Activated CD8-positive, alpha-beta memory T cell treated with anti-CD3 and anti-CD28 coated beads, Interleukin-2, amount 50 U/mL, for 1 hour (primary cell): ENCODE data around the gene C1orf159.
A peak's percentile ranks its signal among the peaks of the same experiment; 100 is the strongest.

Experiments used
- DNase-seq: peaks from one replicate; pipeline ENCODE4 v3.0.0-alpha.2; 2020; ENCODE audit errors: extremely low read depth

The C1orf159 gene

DNA sequence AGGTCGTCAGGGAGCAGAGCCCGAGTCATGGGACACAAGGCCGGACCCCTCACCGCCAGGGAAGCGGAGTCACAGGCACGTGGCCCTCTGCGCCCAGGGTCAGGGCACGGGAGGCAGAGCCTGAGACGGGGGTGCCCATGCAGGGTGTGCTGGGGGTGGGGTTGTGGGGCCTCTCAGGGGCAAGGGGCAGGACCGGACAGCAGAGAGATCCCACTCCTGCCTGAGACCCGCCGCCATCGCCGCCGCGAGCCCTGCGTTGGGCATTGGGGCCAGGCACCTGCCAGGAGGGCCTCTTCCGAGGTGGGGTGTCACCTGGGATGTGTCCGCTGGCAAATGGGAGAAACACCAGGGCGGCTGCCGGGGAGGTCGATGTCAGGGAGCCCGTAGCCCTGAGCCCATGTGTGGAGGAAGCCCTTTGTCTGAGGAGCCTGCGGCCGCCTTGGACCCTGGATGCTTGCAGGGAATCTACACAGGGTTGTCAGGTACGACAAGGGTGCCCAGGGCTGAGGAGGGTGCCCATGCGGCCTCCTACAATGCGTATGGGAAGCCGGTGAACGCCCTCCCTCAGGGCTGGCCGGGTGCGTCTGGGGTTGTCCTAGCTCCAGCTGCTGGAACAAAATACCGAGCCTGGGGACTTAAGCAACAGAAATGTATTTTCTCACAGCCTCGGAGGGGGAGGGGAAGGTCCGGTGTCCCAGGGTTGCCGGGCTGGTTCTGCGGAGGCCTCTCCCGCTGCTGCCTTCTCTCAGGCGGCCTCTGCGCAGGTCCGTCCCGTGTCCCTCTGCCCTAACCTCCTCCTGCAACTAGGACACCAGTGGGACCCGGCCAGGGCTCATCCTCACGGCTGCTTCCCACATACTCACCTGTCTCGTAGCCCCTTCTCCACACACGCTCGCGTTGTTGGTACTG is 16.4 kb upstream of the C1orf159 start:
- DNase-seq: no peak

DNA sequence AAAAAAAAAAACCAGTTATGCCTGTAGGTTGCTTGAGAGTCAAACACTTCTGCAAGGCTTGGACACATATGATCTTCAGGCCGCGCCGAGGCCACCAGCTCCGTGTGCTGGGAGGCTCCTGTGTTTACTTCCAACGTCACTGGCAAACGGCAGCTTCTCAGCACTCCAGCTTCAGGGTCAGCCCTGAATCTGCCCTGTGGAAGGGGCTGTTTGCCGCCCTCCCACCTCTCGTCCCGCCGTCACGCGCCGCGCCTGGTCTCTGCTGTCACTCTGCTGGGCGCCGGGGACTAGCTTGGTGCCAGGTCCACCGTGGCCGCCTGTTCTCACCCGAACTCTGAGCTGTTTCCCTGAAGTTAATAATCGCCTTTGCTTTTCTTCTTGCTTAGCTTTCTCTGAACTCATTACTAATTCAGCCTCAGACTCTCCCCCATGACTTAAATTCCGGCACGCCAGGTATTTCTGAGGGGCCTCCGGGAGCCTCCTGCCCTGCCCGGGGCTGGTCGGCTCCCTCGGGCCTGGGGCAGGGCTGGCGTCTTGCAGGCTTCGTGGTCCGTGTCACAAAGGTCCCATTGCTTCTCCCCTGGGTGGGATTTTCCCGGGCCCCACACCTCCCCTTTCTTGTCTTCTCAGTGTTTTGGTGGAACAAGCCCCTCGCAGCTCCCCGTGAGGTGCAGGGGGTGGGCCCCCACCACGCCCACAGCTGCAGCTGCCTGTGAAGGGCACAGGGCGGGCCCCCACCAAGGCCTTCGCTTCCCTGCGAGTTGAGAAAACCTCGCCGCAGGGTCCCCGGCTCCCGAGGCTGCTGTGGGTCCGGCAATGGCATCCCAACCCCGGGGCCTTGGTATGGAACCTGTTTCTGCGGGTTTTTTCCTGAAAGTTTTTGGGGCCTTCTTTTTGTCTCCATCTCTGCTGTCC is 14.6 kb upstream of the C1orf159 start:
- no peak for DNase-seq

DNA sequence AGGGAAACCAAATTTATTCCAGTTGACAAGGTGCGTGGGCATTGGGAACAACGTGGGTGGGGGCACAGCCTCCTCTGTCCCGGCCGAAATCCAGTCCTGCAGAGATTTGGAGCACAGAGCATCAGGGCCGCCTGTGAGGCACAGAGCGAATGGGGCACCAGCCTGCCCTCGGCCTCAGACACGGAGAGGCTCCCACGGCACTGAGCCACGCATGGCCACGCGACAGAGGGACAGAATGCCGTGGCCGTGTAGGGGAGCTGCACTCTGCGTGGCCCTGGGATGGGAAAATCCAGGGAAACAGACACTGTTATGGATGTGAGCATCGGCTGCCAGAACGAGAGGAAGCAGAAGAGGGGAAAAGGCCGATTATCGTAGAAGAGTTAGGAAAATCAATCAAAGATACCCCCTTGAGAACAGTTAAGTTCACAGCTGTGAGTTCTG is 13.5 kb upstream of the C1orf159 start:
- no peak for DNase-seq

DNA sequence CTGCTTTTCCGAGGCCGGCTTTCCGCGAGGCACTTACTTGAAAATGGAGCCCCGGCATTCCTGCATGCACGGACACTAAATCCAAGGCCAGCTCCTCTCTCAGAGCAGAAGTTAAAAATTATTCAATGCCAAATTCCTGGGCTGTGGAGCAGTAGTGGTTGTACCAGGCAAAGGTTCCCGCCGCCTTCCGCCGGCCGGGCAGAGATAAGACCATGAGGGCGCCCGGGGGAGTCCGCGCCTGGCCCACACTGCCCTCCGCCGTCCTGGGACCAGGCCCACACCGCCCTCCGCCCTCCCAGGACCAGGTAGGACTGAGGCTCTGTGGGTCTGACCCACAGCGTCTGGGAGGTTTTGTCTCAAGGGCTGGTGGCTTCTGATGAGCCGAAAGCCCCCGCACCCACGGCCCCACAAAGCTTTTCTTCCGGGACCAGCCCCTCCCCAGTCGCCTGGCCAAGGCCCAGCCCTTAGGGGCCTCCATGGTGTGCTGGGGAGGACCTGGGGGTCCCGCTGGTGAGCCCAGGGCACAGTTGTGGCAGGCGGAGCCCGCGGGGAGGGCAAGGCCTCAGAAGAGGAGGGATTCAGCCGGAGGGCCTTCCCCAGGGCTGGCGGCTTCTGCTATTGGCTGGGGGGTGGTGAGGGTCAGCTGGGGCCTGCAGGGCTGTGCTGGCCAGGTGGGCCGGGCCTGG is 12.7 kb upstream of the C1orf159 start:
- no peak for DNase-seq

DNA sequence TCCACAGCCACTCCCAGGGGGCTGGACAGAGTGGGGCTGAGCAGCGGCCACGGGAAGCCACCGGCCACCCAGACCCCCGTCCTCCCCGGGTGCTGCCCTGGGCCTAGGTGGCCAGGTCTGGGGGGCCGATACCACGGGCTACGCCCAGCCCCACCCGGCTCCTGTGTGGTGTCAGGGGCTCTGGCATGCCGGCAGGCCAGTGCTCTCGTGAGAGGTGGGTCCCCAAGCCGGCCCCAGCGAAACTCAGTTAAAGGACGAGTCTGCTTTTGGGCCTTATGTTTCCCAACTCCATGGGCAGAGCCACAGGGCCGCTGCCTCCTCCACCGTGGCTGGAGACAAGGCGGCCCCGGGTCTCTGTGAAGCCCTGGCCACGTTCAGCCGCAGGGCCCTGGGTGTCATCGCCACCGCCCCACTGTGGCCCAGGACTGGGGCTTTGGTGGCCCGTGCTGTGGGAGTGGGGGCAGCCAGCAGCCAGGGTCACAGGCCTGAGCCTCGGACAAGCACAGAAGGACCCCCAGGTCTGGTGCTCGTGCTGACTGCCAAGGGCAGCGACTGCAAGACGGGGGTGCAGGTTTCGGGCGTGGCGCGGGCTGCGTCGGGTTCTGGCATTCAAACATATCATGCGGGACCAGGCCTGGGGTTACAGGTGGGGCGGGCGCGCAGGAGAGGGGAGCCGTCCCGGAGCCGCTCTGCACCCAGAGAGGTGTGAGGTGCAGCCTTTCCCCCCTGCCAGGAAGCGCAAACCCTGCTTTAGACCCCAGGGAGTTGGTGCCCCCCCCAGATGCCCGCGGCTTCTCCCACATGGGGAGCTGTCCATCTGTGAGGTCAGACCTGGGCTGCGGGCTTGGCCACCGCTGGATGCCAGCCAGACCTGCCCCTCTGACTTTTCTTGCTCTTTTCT is 11.9 kb upstream of the C1orf159 start:
- no peak for DNase-seq

DNA sequence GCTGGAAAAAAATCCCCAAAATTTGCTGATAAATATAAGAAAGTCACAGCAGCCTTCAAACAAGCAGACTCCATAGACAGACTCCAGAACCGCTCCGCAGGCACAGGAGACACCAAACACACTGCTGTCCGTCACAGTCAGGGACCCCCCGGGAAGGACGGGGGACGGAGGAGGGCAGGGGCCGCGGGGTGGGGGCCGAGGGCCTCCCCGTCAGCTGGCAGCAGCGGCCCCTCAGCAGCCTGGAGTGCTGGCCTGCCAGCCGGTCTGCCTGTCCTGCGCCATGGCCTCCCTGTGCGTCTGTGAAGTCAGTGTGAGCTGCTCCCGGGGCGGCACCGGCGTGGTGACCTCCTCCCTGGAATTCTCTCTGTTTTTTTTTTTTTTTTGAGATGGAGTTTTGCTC is 10.1 kb upstream of the C1orf159 start:
- no peak for DNase-seq

DNA sequence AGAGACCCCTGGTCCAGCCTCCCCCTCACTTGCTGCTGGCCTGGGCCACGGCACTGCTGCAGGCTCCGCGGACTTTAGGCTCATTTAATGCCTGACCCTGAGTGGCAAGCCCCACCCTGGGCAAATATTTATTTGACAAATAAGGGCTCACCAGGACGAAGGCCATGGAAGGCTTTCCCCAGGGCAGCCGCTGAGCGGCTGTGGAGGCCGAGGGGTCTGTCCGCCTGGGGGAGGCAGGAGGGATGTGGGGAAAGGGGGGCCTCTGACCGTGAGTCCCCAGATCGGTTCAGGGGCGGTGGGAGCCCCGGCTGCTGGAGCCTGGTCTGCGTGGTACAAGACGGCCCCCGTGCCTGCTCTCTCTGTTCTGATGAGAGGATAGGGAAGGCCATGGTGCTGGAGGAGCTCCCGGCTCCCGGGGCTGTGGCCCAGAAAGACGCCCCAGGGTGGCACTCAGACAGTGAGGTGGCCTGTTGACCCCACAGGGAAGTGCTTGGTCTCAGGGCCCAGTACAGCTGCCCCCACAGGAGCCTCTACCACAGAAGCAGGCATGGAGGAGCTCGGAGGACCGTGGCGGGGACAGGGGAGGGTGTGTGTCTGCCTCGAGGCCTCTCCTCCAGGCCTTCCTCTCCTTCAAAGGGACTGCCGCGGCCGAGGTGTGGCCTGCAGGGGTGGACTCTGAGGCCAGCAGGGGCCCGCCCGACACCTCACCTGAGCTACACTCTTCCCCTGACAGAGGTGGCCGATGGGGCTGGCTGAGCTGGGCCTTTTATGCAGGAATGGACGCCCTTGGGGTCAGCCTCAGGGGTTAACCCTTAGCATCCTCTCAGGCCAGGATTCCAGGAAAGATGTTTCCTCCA is 9.1 kb upstream of the C1orf159 start:
- DNase-seq: no peak

DNA sequence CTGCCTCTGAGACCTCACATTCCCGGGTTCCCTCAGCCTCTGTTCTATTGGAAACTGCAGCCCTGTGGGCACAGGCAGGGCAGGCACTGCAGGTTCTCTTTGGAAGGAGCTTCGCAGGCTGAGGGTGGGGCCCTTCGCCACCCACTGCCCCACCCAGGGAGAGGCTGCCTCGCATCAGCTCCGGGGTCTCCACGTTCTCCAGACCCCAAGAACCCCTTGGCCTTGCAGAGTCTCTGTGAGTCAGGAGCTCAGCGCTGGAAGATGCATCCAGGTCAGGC is 8.6 kb upstream of the C1orf159 start:
- no peak for DNase-seq

DNA sequence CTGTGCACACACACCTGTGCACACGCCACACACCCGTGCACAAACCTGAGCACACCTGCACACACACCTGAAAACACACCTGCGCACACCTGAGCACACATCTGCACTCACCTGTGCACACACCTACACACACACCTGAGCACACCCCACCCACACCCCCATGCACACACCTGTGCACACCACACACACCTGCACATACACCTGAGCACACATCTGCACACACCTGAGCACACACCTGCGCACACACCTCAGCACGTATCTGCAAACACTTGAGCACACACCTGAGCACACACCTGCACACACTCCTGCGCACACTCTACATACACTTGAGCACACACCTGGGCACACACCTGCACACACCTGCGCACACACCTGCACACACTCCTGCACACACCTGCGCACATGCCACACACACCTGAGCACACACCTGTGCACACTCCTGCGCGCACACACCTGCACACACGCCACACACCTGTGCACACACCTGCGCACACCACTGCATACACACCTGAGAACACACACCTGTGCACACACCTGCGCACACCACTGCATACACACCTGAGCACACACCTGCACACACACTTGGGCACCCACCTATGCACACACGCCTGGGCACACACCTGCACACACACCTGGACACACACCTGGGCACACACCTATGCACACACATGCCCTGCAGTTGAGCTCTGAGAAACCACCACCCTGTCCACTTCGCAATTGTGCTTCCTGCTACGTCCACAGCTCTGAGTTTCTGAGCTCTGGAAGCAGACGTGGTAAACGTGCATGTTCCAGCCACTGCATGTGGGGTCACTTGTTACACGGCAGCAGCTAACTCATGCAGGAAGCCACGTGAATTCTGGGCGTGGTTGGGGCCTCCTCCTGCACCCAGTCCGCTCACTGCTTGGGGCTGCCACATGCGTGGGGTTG is 8.0 kb upstream of the C1orf159 start:
- no peak for DNase-seq

DNA sequence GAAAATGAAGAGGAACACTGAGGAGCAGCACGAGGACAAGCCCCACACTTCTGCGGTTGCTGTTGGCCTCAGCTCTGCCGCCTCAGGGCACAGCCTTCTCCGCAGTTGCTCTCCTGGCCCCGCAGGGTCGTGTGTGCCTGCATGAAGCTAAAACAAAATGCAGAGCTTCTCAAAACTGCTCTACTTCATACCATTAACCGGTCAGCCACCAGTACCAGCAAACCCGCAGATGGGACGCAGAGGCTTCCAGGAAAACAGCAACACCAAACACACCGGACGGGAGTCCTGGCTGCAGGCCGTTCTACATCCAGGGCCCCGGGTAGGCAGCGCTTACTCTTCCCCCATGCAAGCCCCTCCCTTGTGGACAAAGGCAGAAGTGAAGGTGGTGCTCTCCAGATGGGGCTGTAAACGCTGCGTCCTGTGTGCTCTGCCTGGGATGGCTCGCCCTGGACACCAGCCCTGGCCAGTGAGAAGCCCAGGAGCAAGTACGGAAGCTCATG is 7.1 kb upstream of the C1orf159 start:
- no peak for DNase-seq

DNA sequence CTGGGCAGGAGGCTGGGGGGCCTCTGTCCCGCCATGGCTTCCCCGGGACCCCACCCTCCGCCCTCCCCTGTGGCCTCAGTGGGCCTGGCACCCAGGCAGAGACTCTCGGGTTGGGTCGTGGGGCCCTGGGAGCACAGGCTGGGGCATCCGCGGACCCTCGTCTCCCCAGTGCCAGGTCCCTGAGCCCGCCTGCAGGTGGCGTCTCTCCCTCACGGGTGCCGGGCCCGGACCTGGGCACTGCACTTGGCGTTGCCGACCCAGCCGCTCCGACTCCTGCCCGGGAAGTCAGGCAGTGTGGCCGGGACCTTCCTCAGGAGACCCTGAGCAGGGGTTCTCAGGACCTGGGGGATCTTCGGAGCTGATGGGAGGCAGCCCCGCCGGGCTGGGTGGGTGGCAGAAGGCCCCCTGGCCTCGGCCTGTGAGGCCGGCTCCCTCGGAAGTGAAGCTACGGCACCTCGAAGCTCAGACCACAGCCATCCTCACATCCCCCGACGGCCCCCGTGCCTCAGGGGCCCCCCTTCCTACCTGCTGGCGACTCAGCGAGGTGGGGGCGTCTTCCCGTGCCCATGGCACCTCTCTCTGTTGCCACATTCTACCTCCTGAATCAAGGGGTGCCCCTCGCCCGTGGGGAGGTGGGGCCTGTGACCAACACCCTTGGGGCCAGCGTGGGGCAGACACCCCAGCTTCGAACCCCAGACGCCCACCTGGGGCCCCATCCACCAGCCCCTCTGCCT is 6.4 kb upstream of the C1orf159 start:
- DNase-seq: peak; percentile 68

DNA sequence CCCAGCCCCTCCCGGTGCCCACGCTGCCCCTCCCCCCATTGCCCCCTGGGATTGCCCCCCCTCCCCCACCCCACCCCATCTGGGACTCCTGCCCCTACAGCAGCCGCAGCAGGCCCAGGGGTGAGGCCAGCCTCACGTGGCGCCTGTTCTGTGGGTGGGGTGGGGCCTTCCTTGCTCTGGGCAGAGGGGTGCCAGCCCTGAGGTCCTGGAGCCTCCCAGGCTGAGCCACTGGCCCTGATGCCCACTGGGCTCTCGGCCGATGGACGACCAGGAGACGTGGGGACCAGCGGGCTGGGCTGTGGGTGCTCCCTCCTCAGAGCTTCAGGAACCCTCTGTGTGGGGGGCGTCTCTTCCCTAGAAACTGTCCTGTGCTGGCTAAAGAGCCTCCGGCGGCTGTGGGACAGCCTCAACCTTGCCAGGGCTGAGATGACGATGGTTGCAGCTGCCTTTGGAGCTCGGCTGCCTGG is 5.8 kb upstream of the C1orf159 start:
- DNase-seq: no peak

DNA sequence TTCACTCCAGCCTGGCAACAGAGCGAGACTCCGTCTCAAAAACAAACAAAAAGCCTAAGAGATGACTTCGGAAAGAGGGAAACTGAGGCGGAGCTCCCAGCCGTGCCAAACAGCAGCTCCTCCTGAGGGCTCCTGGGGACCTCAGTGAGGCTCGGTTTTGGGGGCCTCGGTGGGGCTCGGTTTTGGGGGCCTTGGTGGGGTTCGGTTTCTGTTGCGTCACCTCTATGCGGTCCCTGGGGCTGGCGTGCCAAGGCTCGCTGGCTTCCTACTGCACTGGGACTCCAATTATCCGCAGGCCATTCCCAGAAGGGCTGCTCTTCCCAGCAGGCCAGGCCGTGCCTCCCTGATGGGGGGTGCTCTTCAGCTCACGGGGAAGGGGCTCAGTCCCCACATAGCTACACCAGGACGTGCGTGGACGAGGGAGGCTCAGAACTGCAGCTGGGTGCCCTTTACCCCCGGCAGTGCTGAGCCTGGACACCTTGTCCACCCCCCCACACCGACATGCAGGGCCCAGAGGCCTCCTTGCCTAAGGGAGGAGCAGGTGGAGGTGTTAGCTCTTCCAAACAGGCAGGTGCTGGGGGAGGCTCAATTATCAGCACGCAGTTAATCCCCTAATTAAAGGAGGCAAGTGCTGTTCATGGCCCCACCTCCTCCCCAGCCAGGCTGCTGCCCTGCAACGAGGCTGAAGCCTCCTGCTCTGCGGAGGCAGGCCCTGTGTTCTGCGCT is 5.1 kb upstream of the C1orf159 start:
- DNase-seq: no peak

DNA sequence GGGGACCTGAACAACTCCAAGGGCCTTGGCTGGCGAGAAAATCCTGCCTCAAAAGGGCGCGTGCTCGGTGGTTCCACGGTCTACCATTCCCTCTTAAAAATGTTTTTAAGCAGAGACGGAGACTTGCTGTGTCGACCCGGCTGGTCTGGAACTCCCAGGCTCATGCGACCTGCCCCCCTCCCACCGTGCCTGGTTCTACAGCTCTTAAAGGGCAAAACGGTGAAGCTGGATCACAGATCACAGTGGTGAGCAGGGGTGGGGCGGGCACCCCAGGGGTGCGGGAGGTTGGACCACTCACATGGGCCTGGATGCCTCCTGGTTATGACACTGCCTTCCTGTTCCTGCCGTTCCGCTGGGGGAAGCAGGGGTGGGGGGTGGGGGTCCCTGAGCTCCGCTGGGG is 4.2 kb upstream of the C1orf159 start:
- DNase-seq: no peak

DNA sequence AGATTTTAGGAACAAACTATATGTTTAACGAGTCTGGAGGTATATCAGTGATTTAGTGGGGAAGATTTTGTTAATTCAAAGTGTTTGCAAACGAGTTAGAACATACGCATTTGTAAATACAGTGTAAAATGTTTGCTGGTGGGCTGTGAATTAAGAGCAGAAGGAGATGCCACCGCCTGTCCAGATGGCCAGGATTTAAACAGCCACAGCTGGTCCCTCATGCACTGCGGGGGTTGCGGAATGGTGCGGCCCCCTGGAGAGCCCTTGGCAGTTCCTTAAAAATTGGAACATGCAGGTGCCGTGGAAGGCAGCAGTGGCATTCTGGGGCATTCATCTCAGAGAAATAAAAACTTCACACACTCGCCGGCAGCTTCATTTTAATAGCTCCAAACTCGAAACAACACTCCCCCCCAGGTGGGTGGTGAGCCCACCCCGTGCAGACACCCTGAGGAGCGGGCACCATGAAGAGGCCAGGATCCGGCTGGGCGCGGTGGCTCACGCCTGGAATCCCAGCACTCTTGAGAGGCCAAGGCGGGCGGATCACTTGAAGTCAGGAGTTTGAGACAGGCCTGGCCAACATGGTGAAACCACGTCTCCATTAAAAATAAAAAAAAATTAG is 3.5 kb upstream of the C1orf159 start:
- DNase-seq: no peak

DNA sequence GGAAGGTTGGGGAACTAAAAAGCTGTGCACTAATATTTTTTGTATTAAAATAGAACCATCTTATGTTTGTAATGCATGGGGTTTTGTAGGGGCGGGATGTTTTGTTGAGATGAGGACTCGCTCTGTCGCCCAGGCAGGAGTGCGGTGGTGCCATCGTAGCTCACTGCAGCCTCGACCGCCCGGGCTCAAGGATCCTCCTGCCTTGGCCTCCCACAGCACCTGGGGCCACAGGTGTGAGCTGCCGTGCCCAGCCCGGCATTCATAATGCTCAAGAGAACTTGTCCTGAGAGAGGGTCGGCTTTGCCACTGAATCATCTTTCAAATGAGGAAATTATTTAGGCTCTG is 3.0 kb upstream of the C1orf159 start:
- DNase-seq: no peak
